ENCODE results near the gene MTX1. TPM values are rescaled to one million over a fixed set of nuclear protein-coding genes. Genes with fewer than 3 reads are reported as not detected.

Gene MTX1
- total and polyA plus RNA-seq, 9 of the 15 experiments (the other 6 are each of a cell fraction or from before 2014, with no cell fraction given), result 29.1 to 98.4 (median 66.9) TPM

GRCh38 chr1:155172732-155173477, 35.6 kb upstream of the MTX1 start, which contains the start of gene KRTCAP2 (continued):
- no peak for TF ChIP-seq CHD7 (IDR thresholded peaks at IDR 0.05; ENCODE audit: low read depth, low read length)
- TF ChIP-seq E2F8 (IDR thresholded peaks at IDR 0.05; ENCODE audit: low read depth, partially characterized antibody), result no peak
- TF ChIP-seq POLR2A (conservative IDR thresholded peaks at IDR 0.05), result peak; percentile 93
- TF ChIP-seq ZKSCAN1 (IDR thresholded peaks at IDR 0.05; ENCODE audit: low read depth, low read length), result peak; percentile 51; the same call in 1 of the 2 replicates
- TF ChIP-seq E2F3 (CRISPR knock-in tag; IDR thresholded peaks at IDR 0.05), result no peak
- TF ChIP-seq HINFP (tag; conservative IDR thresholded peaks at IDR 0.05; ENCODE audit: low read depth), result peak; percentile 97
- TF ChIP-seq BRF1 (IDR thresholded peaks at IDR 0.05; ENCODE audit: borderline replicate concordance, extremely low read depth, insufficient read length), result no peak
- TF ChIP-seq RCOR1 (IDR thresholded peaks at IDR 0.05; ENCODE audit: borderline replicate concordance in 1 of 2, low read depth in 2 of 2, low read length in 2 of 2), result peak in 1 of 2 experiments; percentile 80; a peak in 2 of 4 replicates
- no peak for TF ChIP-seq ELF4 (CRISPR knock-in tag; IDR thresholded peaks at IDR 0.05)
- TF ChIP-seq ATF7 (IDR thresholded peaks at IDR 0.05), result peak; percentile 75
- no peak for TF ChIP-seq GABPB2 (CRISPR knock-in tag; conservative IDR thresholded peaks at IDR 0.05)
- TF ChIP-seq SMAD2 (IDR thresholded peaks at IDR 0.05; ENCODE audit: low read depth, low read length), result no peak

All from K562 (cell line).